ENCODE measurements around the gene OR5AS1.
"Not testable (repeated sequence)": the region's sequence is repeated elsewhere in the genome, so short reads cannot be mapped to it uniquely, and the experiment has no call there.

The OR5AS1 gene

DNA sequence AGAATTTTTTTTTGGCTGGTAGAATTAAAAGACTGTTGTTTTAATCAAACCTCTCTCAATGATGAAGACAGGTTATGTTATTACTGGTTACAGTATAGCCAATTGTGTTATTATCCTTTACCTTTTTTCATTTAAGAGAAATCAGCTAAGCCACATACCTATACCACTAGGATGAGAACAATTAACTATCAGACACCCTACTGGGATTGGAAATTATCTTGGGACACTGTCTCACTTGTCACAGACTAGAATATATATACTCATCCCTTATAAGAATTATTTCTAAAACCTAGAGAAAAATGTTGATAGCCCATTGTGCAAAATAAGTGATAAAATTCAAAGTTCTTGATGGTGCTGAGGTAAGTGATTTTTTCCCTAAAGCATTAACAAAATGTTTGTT lies at the start of gene OR5AS1:
Gene OR5AS1 (plus strand): TSS at position 301 of the 400 bp plus-strand sequence. CDS start 2,765 bp downstream, outside the sequence.
- DNase-seq: no peak

DNA sequence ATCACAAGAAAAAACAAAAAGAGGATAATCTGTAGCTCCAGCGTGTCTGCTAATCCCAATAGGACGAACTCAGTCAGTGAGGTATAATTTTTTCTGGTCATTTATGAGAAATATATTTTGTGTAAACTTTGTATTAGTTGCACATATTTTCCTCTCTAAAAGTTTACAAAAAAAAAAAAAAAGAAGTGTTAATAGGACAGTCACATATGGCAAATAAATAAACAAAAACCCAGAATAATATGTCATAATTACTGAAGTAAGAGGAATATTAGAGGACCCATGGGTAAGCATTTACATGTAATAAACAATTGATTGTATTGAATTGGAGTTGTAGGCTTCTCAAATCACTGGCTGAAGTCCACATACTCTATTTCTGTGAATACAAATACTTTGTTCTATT lies 32.9 kb upstream of the OR5AS1 start, which contains the start of gene OR5F1:
Gene OR5F1 (minus strand): TSS at position 101 of the 400 bp plus-strand sequence. CDS start 0 bp downstream, at position 101.
- DNase-seq: no peak

DNA sequence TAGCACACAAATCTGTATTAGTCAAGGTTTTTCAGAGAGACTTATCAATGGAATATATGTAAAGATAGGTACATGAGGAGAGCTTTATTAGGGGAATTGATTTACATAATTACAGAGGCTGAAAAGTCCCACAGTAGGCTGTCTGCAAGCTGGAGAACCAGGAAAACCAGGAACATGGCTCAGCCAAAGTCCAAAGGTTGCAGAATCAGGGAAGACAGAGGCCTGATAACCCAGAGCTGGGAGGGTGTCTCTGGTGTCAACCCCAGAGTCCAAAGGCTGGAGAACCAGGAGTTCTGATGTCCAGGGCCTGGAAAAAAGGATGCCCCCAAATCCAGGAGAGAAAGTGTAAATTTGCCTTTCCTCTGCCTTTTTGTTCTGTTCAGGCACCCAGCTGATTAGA lies 16.7 kb upstream of the OR5AS1 start:
- DNase-seq: no peak

DNA sequence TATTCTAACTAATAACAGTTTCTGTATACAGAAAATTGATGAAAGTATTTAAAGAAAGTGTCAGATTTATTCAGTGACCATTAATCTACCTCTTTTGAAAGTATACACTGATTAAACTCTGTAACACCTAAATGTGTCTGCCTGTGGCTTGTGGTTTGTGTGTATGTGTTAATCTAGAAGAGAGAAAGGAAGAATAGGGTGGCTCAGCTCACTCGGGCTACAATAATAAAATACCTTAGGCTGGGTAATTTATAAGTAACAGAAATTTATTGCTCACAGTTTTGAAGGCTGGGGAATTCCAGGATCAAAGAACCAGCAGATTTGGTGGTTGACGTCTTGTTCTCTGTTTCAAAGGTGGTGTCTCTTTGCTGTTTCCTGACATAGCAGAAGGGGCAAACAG lies 13.6 kb upstream of the OR5AS1 start:
- no peak for DNase-seq

DNA sequence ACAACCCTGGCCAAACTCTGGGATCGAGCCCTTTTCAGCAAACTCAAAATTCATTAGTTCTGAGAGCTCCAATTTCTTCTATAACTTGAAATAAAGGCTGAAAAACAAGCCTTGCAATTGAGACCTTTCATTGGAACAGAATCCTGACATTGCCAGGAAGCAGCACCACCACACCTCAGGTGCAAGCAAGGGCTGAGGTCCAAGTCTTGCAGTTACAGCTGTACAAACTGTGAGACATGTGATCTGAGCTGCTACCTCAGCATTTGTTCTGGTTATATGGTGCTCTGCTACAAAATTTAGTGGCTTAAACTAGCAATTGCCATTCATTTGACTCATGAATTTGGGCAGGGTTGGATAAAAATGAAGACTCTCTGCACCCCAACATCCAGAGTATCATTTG lies 18.1 kb downstream of the OR5AS1 start:
- DNase-seq: no peak

DNA sequence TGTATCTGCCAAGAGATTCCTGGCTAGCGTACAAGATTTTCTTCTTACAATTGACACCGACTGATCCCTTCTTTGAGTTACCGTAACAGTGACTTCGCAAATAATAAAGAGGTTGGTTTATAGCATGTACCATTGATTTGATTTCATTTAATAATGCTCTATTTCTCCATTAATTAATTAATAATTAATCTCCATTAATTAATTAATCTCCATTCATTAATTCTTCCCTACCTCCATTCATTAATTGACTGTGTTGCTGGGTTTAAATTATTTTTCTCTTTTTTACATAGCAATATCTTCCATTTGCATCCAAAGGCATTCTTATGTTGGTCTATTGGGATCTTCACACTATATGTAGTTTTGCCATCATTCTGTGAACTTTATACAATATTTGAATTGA lies 21.0 kb downstream of the OR5AS1 start:
- no peak for DNase-seq

DNA sequence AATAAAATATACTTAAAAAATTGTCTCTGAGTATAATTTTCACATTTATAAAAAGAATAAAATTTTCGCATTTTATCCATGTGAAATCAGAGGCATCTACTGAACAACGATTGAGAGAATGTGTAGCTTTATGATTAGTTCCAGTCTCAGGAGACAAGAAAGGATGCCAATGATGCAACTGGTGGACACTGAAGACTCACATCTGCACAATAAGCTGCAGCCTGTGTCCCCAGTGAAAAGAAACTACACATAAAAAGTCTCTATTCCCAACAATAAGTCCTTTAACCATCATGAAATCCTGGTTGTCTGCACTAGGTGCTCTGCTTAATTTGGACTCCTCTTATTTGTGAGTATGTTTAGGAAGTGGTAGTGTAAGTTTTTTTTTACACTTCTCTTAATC lies 22.0 kb downstream of the OR5AS1 start:
- no peak for DNase-seq

DNA sequence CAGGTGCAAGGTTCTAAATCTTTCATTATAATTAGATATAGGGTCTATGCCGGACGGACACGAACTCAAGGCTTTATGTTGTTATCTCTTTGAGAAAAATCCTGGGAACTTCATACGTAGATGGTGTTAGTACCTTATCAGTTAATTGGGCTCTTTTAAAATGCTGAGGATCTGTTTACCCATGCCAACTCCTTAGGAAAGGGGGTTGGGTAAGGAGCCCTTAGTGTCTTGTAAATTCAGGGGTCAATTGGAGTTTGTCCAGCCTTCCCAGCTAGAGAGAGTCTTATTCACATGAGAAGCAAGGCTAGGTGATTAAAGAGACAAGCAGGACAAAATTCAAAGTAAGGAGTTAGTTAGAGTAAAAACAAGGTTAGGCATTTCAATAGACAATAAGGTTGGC lies 28.9 kb downstream of the OR5AS1 start:
- DNase-seq: not testable (repeated sequence)

DNA sequence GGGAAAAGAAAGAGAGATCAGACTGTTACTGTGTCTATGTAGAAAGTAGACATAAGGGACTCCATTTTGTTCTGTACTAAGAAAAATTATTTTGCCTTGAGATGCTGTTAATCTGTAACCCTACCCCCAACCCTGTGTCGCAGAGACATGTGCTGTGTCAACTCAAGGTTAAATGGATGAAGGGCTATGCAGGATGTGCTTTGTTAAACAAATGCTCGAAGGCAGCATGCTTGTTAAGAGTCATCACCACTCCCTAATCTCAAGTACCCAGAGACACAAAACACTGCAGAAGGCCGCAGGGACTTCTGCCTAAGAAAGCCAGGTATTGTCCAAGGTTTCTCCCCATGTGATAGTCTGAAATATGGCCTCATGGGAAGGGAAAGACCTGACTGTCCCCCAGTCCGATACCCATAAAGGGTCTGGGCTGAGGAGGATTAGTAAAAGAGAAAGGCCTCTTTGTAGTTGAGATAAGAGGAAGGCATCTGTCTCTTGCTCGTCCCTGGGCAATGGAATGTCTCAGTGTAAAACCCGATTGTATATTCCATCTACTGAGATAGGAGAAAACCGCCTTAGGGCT lies 30.3 kb downstream of the OR5AS1 start:
- DNase-seq: not testable (repeated sequence)

DNA sequence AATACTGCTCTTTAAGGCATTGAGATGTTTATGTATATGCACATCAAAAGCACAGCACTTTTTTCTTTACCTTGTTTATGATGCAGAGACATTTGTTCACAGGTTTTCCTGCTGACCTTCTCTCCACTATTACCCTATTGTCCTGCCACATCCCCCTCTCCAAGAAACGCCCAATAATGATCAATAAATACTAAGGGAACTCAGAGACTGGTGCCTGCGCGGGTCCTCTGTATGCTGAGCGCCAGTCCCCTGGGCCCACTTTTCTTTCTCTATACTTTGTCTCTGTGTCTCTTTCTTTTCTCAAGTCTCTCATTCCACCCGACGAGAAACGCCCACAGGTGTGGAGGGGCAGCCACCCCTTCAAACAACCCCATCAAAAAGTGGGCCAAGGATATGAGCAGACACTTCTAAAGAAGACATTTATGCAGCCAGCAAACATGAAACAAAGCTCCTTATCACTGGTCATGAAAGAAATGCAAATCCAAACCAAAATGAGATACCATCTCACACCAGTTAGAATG lies 30.9 kb downstream of the OR5AS1 start:
- DNase-seq: not testable (repeated sequence)

DNA sequence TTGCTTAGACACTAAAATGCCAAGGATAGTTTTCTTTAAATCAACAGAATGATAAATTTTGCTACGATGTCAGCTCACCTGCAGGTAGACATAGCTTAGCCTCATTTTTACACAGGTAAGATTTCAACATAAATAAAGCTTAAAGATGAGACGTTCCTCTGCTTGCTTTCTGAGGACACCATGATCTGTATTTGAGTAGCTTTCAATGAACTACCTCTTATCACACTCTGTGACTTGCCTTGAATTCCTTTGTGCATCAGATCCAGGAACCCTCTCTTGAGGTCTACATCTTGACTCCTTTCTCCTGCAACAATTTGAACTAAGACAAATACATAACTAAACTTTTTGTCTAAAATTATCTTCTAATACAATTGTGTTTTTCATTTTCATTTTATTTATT lies 39.5 kb downstream of the OR5AS1 start:
- DNase-seq: no peak
